OCI-LY7 (cell line): ENCODE results near the gene ASPDH.

Source experiments
- CTCF ChIP-seq: fragments of 200-600 bp; sonication (generic); conservative IDR thresholded peaks from 2 replicates; pipeline ENCODE4 v1.5.1; 2014; ENCODE audit warnings: mild to moderate bottlenecking, antibody characterized with exemption, low read length, moderate library complexity, mixed read lengths
- EZH2phosphoT487 ChIP-seq: fragments of 200-600 bp; sonication (generic); IDR thresholded peaks from 2 replicates; pipeline ENCODE4 v1.6.1; 2018; ENCODE audit warnings: low read depth, borderline replicate concordance, mild to moderate bottlenecking, mixed run types, antibody characterized with exemption, low read length, moderate library complexity, mixed read lengths

- no peak for TF ChIP-seq CTCF
- TF ChIP-seq EZH2phosphoT487 = no peak
Observed at GRCh38 chr19:50537306-50537685, 23.6 kb upstream of the ASPDH start.
